Right kidney (tissue), 1 donor: ENCODE results near the gene ZCCHC3.

ENCODE experiments used
- DNase-seq: peaks from one replicate; pipeline ENCODE4 v3.0.0-alpha.2; 2016

Gene ZCCHC3

GRCh38 chr20:346033-346639 is 48.8 kb downstream of the ZCCHC3 start:
- DNase-seq = no peak

GRCh38 chr20:346640-347316 is 49.4 kb downstream of the ZCCHC3 start, which contains the start of gene NRSN2:
Gene NRSN2, plus strand, starts transcription at chr20:347111. Its CDS starts 2,533 bp downstream, at chr20:349644.
- peak; percentile 73 for DNase-seq

DNA sequence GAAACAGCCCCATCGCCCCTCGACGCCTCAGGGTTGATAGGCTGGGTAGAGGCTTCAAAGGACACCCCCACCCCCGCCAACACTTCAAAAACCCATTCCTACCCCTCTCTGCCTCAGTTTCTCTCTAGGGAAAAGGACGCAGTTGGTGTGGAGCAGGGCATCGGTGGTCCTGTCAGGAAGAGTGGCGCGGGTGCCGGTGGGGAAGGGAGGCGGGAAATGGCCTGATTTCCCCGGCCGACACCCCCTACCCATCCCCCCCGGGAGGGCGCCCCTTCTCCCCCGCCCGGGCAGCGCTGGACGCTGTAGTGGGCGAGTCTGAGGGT is 49.9 kb downstream of the ZCCHC3 start:
- peak; percentile 65 for DNase-seq

GRCh38 chr20:347640-348484 is 50.5 kb downstream of the ZCCHC3 start:
- peak; percentile 91 for DNase-seq

GRCh38 chr20:348972-349841 is 51.8 kb downstream of the ZCCHC3 start:
- DNase-seq = no peak
